H9 (cell line): ENCODE measurements around the gene AKT3. TPM values are rescaled to one million over a fixed set of nuclear protein-coding genes. Genes with fewer than 3 reads are reported as not detected.

ENCODE experiments used
- DNase-seq: peaks from one replicate; pipeline ENCODE4 v3.0.0-alpha.2; 2017
- H2AFZ ChIP-seq: one replicate; pipeline ENCODE4 v1.6.1; 2013; ENCODE audit warnings: mild to moderate bottlenecking, low read length, control low read depth, moderate library complexity
- H2AK5ac ChIP-seq: 2 replicates; pipeline ENCODE4 v1.6.1; 2013; ENCODE audit warnings: low read length, control low read depth, mixed read lengths; ENCODE audit not compliant: insufficient read length
- H2BK120ac ChIP-seq: one replicate; pipeline ENCODE4 v1.6.1; 2013; ENCODE audit warnings: low read depth, mild to moderate bottlenecking, low read length, control low read depth, inconsistent platforms; ENCODE audit not compliant: poor library complexity, severe bottlenecking
- H2BK12ac ChIP-seq: 2 replicates; pipeline ENCODE4 v1.6.1; 2013; ENCODE audit warnings: low read length, control low read depth, mixed read lengths, low read depth; ENCODE audit not compliant: insufficient read length
- H2BK15ac ChIP-seq: 2 replicates; pipeline ENCODE4 v1.6.1; 2013; ENCODE audit warnings: low read depth, low read length, control low read depth
- H2BK20ac ChIP-seq: one replicate; pipeline ENCODE4 v1.6.1; 2013; ENCODE audit warnings: low read depth, mild to moderate bottlenecking, low read length, control low read depth, inconsistent platforms; ENCODE audit not compliant: poor library complexity, severe bottlenecking
- H2BK5ac ChIP-seq: 2 replicates; pipeline ENCODE4 v1.6.1; 2013; ENCODE audit warnings: low read length, control low read depth, mixed read lengths; ENCODE audit not compliant: insufficient read length
- H3K14ac ChIP-seq: 2 replicates; pipeline ENCODE4 v1.6.1; 2013; ENCODE audit warnings: low read length, control low read depth; ENCODE audit not compliant: insufficient read depth
- H3K18ac ChIP-seq: 2 replicates; pipeline ENCODE4 v1.6.1; 2013; ENCODE audit warnings: low read depth, mild to moderate bottlenecking, mixed read lengths, low read length, control low read depth; ENCODE audit not compliant: insufficient read length
- H3K23ac ChIP-seq: 2 replicates; pipeline ENCODE4 v1.6.1; 2013; ENCODE audit warnings: low read length, control low read depth, mixed read lengths, low read depth; ENCODE audit not compliant: insufficient read length
- H3K23me2 ChIP-seq: 2 replicates; pipeline ENCODE4 v1.6.1; 2013; ENCODE audit warnings: low read depth, mild to moderate bottlenecking, mixed read lengths, low read length, control low read depth; ENCODE audit not compliant: insufficient read length, poor library complexity, severe bottlenecking
- H3K27ac ChIP-seq: 2 replicates; pipeline ENCODE4 v1.5.1; 2013; ENCODE audit warnings: low read length, control low read depth, mixed read lengths, low read depth; ENCODE audit not compliant: insufficient read length
- H3K27me3 ChIP-seq: 2 replicates; pipeline ENCODE4 v1.6.1; 2013; ENCODE audit warnings: low read length, control low read depth, inconsistent platforms; ENCODE audit not compliant: insufficient read depth
- H3K4ac ChIP-seq: 2 replicates; pipeline ENCODE4 v1.6.1; 2013; ENCODE audit warnings: low read depth, mild to moderate bottlenecking, control low read depth, inconsistent platforms, low read length, moderate library complexity
- H3K4me1 ChIP-seq: 2 replicates; pipeline ENCODE4 v1.6.1; 2013; ENCODE audit warnings: low read length, control low read depth, inconsistent platforms; ENCODE audit not compliant: insufficient read depth
- H3K4me2 ChIP-seq: 2 replicates; pipeline ENCODE4 v1.6.1; 2013; ENCODE audit warnings: low read length, control low read depth, mixed read lengths; ENCODE audit not compliant: insufficient read length, insufficient read depth
- H3K56ac ChIP-seq: 2 replicates; pipeline ENCODE4 v1.6.1; 2013; ENCODE audit warnings: low read depth, mild to moderate bottlenecking, mixed read lengths, low read length, control low read depth; ENCODE audit not compliant: insufficient read length
- H3K79me1 ChIP-seq: 2 replicates; pipeline ENCODE4 v1.6.1; 2013; ENCODE audit warnings: low read depth, mild to moderate bottlenecking, moderate library complexity, low read length, control low read depth, inconsistent platforms; ENCODE audit not compliant: insufficient read depth, poor library complexity, severe bottlenecking
- H3K79me2 ChIP-seq: 2 replicates; pipeline ENCODE4 v1.6.1; 2013; ENCODE audit warnings: low read length, control low read depth, inconsistent platforms; ENCODE audit not compliant: insufficient read depth
- H3K9ac ChIP-seq: 2 replicates; pipeline ENCODE4 v1.6.1; 2013; ENCODE audit warnings: low read length, control low read depth, mixed read lengths; ENCODE audit not compliant: insufficient read length; ENCODE audit errors: extremely low read depth
- H3K9me3 ChIP-seq: one replicate; pipeline ENCODE4 v1.6.1; 2013; ENCODE audit warnings: low read depth, low read length, inconsistent platforms; ENCODE audit not compliant: control insufficient read depth
- H3T11ph ChIP-seq: one replicate; pipeline ENCODE4 v1.6.1; 2013; ENCODE audit warnings: mild to moderate bottlenecking, low read length, control low read depth, inconsistent platforms
- H4K20me1 ChIP-seq: one replicate; pipeline ENCODE4 v1.6.1; 2013; ENCODE audit not compliant: control insufficient read depth, insufficient read length, insufficient read depth
- H4K5ac ChIP-seq: 2 replicates; pipeline ENCODE4 v1.6.1; 2013; ENCODE audit warnings: low read depth, mild to moderate bottlenecking, mixed read lengths, low read length, control low read depth; ENCODE audit not compliant: insufficient read length
- H4K8ac ChIP-seq: replicated peaks from 2 replicates; pipeline ENCODE4 v1.6.1; 2013; ENCODE audit warnings: low read length, control low read depth, mixed read lengths, low read depth; ENCODE audit not compliant: insufficient read length
- H4K91ac ChIP-seq: 2 replicates; pipeline ENCODE4 v1.6.1; 2013; ENCODE audit warnings: low read depth, mild to moderate bottlenecking, moderate library complexity, mixed read lengths, low read length, control low read depth; ENCODE audit not compliant: insufficient read length
- H3K27ac Mint-ChIP-seq, 3 experiments: 2 replicates in 2 of 3; 3 replicates in 1 of 3; pipeline ENCODE4 v1.8.0; 2020 to 2021; ENCODE audit warnings: mixed read lengths in 3 of 3, mild to moderate bottlenecking in 1 of 3, moderate library complexity in 1 of 3
- H3K27me3 Mint-ChIP-seq: 2 replicates; pipeline ENCODE4 v1.8.0; 2021; ENCODE audit warnings: low read depth, mild to moderate bottlenecking, moderate library complexity, mixed read lengths
- H3K36me3 Mint-ChIP-seq, 3 experiments: 2 replicates in 2 of 3; 3 replicates in 1 of 3; pipeline ENCODE4 v1.8.0; 2020 to 2021; ENCODE audit warnings: low read depth in 3 of 3, mixed read lengths in 3 of 3; ENCODE audit not compliant: insufficient read depth in 1 of 3
- H3K4me1 Mint-ChIP-seq, 2 experiments: 2 replicates each; pipeline ENCODE4 v1.8.0; 2020; ENCODE audit warnings: mixed read lengths in 2 of 2
- H3K4me3 Mint-ChIP-seq, 2 experiments: 2 replicates in 1 of 2; 3 replicates in 1 of 2; pipeline ENCODE4 v1.8.0; 2020 to 2021; ENCODE audit warnings: mild to moderate bottlenecking in 2 of 2, mixed read lengths in 2 of 2, moderate library complexity in 1 of 2
- H3K9me3 Mint-ChIP-seq, 2 experiments: 2 replicates in 1 of 2; 3 replicates in 1 of 2; pipeline ENCODE4 v1.8.0; 2020; ENCODE audit warnings: mild to moderate bottlenecking in 2 of 2, mixed read lengths in 2 of 2, moderate library complexity in 1 of 2
- WGBS: extraction: QIAGEN DNeasy Blood & Tissue Kit; methylation state at CpG from one replicate; pipeline ENCODE4 v1.1.7; 2013; ENCODE audit warnings: missing lambda C conversion rate, low lambda C conversion rate, mixed read lengths; ENCODE audit not compliant: insufficient read length; ENCODE audit errors: extremely low coverage; 5-methylcytosine and 5-hydroxymethylcytosine counted together
- total RNA-seq: library from RNA; stranded (reverse); gene quantifications from 2 replicates; pipeline ENCODE4 v1.2.1, GENCODE V29; 2021
- TF ChIP-seq, protein P1 (sequence below): fragments of 200-600 bp; sonication (generic); conservative IDR thresholded peaks from 3 replicates; pipeline ENCODE4 v1.8.0; 2021; ENCODE audit warnings: antibody characterized with exemption, mild to moderate bottlenecking

Gene AKT3
- total RNA-seq, 1 experiment from 2014 or later, result 27.8 TPM

DNA sequence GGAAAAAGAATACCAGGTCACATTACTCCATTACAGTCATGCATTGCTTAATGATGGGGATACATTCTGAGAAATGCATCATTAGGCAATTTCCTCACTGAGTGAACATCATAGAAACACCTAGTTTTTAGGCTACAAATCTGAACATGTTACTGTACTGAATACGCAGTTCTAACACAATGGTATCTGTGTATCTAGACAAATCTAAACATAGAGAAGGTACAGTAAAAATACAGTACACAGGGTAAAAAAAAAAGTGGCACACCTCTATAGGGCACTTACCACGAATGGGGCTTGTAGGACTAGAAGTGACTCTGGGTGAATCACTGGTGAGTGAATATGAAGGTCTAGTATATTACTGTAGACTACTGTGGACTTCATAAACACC lies 115.7 kb downstream of the AKT3 start:
- no CpG with 5 or more reads among the region's 2 CpGs for WGBS
- Mint-ChIP-seq H3K36me3 (peaks cover 0 to 4% (median 4%) of the 10 kb centered on the region in 3 experiments; a peak in 4 of 7 replicates), H3K27ac (no peak overlapping the region), H3K4me3 (no peak overlapping the region), H3K27me3 (no peaks in the 10 kb centered on the region), H3K4me1 (peaks cover 54 to 56% of the 10 kb centered on the region in 2 experiments), H3K9me3 (no peaks in the 10 kb centered on the region)
- Histone ChIP-seq H3K4ac (no peak overlapping the region), H3K27ac (no peak overlapping the region), H3K4me1 (peaks cover 15% of the 10 kb centered on the region; the same call in 1 of the 2 replicates), H3K23me2 (no peaks in the 10 kb centered on the region), H4K20me1 (no peaks in the 10 kb centered on the region), H4K91ac (no peak overlapping the region), H3K27me3 (no peaks in the 10 kb centered on the region), H4K8ac (no peak overlapping the region), H3K79me2 (no peaks in the 10 kb centered on the region), H2AFZ (no peak overlapping the region), H3K9ac (no peak overlapping the region), H3K14ac (no peak overlapping the region), H2BK5ac (no peak overlapping the region), H2AK5ac (no peak overlapping the region), H2BK120ac (no peak overlapping the region), H3K9me3 (no peaks in the 10 kb centered on the region), H3K79me1 (no peaks in the 10 kb centered on the region), H4K5ac (no peak overlapping the region), H3K56ac (no peak overlapping the region), H3K18ac (no peak overlapping the region), H3K23ac (no peak overlapping the region), H3K4me2 (no peak overlapping the region), H3T11ph (no peak overlapping the region), H2BK12ac (no peak overlapping the region), H2BK20ac (no peak overlapping the region), H2BK15ac (no peak overlapping the region)
- TF ChIP-seq, protein P1, sequence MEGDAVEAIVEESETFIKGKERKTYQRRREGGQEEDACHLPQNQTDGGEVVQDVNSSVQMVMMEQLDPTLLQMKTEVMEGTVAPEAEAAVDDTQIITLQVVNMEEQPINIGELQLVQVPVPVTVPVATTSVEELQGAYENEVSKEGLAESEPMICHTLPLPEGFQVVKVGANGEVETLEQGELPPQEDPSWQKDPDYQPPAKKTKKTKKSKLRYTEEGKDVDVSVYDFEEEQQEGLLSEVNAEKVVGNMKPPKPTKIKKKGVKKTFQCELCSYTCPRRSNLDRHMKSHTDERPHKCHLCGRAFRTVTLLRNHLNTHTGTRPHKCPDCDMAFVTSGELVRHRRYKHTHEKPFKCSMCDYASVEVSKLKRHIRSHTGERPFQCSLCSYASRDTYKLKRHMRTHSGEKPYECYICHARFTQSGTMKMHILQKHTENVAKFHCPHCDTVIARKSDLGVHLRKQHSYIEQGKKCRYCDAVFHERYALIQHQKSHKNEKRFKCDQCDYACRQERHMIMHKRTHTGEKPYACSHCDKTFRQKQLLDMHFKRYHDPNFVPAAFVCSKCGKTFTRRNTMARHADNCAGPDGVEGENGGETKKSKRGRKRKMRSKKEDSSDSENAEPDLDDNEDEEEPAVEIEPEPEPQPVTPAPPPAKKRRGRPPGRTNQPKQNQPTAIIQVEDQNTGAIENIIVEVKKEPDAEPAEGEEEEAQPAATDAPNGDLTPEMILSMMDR, result no peak
- DNase-seq, result no peak
